CD14-positive monocyte (primary cell): ENCODE data around the gene ABCC4. TPM values are rescaled to one million over a fixed set of nuclear protein-coding genes. Genes with fewer than 3 reads are reported as not detected.

Experiments
- DNase-seq, 3 donors: peaks; one replicate each; pipeline ENCODE4 v3.0.0-alpha.2; 2011 to 2022
- H2AFZ ChIP-seq: 2 replicates; pipeline ENCODE4 v1.6.0; 2012; ENCODE audit warnings: mild to moderate bottlenecking, low read depth, low read length, inconsistent platforms; ENCODE audit not compliant: insufficient read depth, poor library complexity, severe bottlenecking
- H3K27ac ChIP-seq, 2 donors: 1 replicate in 1 of 2; 2 replicates in 1 of 2; pipeline ENCODE4 v1.5.1; 2012 to 2013; ENCODE audit warnings: low read length in 2 of 2, control low read depth in 1 of 2, inconsistent platforms in 1 of 2, low read depth in 1 of 2, mild to moderate bottlenecking in 1 of 2
- H3K27me3 ChIP-seq, 2 donors: one replicate each; pipeline versions ENCODE4 v1.6.0 to v1.6.1; 2011 to 2013; ENCODE audit warnings: low read length in 2 of 2; ENCODE audit not compliant: control insufficient read depth in 2 of 2, insufficient read depth in 2 of 2
- H3K36me3 ChIP-seq, 2 donors: replicated peaks in 1 of 2; 1 replicate in 1 of 2; 2 replicates in 1 of 2; pipeline versions ENCODE4 v1.5.1 to v1.6.1; 2012 to 2013; ENCODE audit warnings: low read length in 2 of 2, control low read depth in 1 of 2, inconsistent platforms in 1 of 2, mild to moderate bottlenecking in 1 of 2; ENCODE audit not compliant: insufficient read depth in 2 of 2, control insufficient read depth in 1 of 2
- H3K4me1 ChIP-seq, 2 donors: 1 replicate in 1 of 2; 2 replicates in 1 of 2; pipeline versions ENCODE4 v1.5.1 to v1.6.1; 2012 to 2013; ENCODE audit warnings: low read length in 2 of 2, control low read depth in 1 of 2, inconsistent platforms in 1 of 2, mild to moderate bottlenecking in 1 of 2, moderate library complexity in 1 of 2; ENCODE audit not compliant: insufficient read depth in 2 of 2, control insufficient read depth in 1 of 2
- H3K4me2 ChIP-seq: replicated peaks from 2 replicates; pipeline ENCODE3; 2012; ENCODE audit warnings: low read length, moderate library complexity, mild to moderate bottlenecking; ENCODE audit not compliant: poor library complexity, severe bottlenecking; ENCODE audit errors: extremely low read depth
- H3K4me3 ChIP-seq, 3 experiments: fragments of 200-600 bp in 1 of 3; sonication (generic) in 1 of 3; replicated peaks in 1 of 3; 1 replicate in 2 of 3; 2 replicates in 1 of 3; pipeline ENCODE4 v1.5.1; 2011 to 2013; ENCODE audit warnings: low read length in 3 of 3, mild to moderate bottlenecking in 3 of 3, control low read depth in 2 of 3, low read depth in 2 of 3, inconsistent platforms in 1 of 3, moderate library complexity in 1 of 3
- H3K79me2 ChIP-seq: 2 replicates; pipeline ENCODE4 v1.6.0; 2012; ENCODE audit warnings: mild to moderate bottlenecking, control low read depth, inconsistent platforms, low read length, moderate library complexity; ENCODE audit not compliant: insufficient read depth
- H3K9ac ChIP-seq: 2 replicates; pipeline ENCODE4 v1.6.0; 2017; ENCODE audit warnings: low read length, mild to moderate bottlenecking; ENCODE audit not compliant: insufficient read depth, poor library complexity, severe bottlenecking
- H3K9me3 ChIP-seq, 2 donors: replicated peaks in 1 of 2; 1 replicate in 1 of 2; 2 replicates in 1 of 2; pipeline versions ENCODE4 v1.5.1 to v1.6.1; 2012 to 2013; ENCODE audit warnings: low read length in 2 of 2, control low read depth in 1 of 2; ENCODE audit not compliant: control insufficient read depth in 1 of 2, insufficient read depth in 1 of 2
- H4K20me1 ChIP-seq: 2 replicates; pipeline ENCODE4 v1.6.0; 2012; ENCODE audit warnings: mild to moderate bottlenecking, low read length, control low read depth, moderate library complexity; ENCODE audit not compliant: insufficient read depth
- H3K27ac Mint-ChIP-seq, 7 donors: one replicate each; pipeline ENCODE4 v1.8.0; 2020; ENCODE audit warnings: mild to moderate bottlenecking in 7 of 7, mixed read lengths in 7 of 7, moderate library complexity in 6 of 7, inconsistent platforms in 2 of 7
- H3K27me3 Mint-ChIP-seq, 3 donors: one replicate each; pipeline ENCODE4 v1.8.0; 2021 to 2022; ENCODE audit warnings: low read depth in 3 of 3, mild to moderate bottlenecking in 3 of 3, mixed read lengths in 3 of 3, moderate library complexity in 3 of 3, inconsistent platforms in 1 of 3
- H3K36me3 Mint-ChIP-seq, 2 donors: one replicate each; pipeline ENCODE4 v1.8.0; 2020; ENCODE audit warnings: mixed read lengths in 2 of 2, inconsistent platforms in 1 of 2, mild to moderate bottlenecking in 1 of 2
- H3K4me1 Mint-ChIP-seq: one replicate; pipeline ENCODE4 v1.8.0; 2020; ENCODE audit warnings: mild to moderate bottlenecking, mixed read lengths
- H3K4me3 Mint-ChIP-seq, 2 donors: one replicate each; pipeline ENCODE4 v1.8.0; 2020; ENCODE audit warnings: mild to moderate bottlenecking in 2 of 2, mixed read lengths in 2 of 2, moderate library complexity in 1 of 2
- H3K9me3 Mint-ChIP-seq, 7 donors: one replicate each; pipeline ENCODE4 v1.8.0; 2020 to 2022; ENCODE audit warnings: mixed read lengths in 7 of 7, mild to moderate bottlenecking in 6 of 7, moderate library complexity in 6 of 7, inconsistent platforms in 2 of 7
- CTCF ChIP-seq: fragments of 200-600 bp; IDR thresholded peaks from one replicate; pipeline ENCODE4 v1.8.0; 2022; ENCODE audit warnings: antibody characterized with exemption, mild to moderate bottlenecking
- WGBS: methylation state at CpG from one replicate; pipeline ENCODE4 v1.1.5; 2013; ENCODE audit warnings: missing lambda C conversion rate; ENCODE audit not compliant: insufficient coverage; 5-methylcytosine and 5-hydroxymethylcytosine counted together
- intact Hi-C, 2 donors: fragments of 100-400 bp; cut with micrococcal nuclease; formaldehyde crosslinking; loops; one replicate each; pipeline versions ENCODE4 v1.15.0 to v1.15.1; 2023
- polyA plus RNA-seq, 3 donors: library from polyadenylated mRNA; depleted of rRNA in 1 of 3; unstranded in 2 of 3; stranded (reverse) in 1 of 3; fragments of 300-500 nt in 2 of 3; fragments of >200 nt in 1 of 3; fragmentation: Illumina TruSeq in 2 of 3; gene quantifications; 1 replicate in 2 of 3; 2 replicates in 1 of 3; pipeline ENCODE4 v1.2.3, GENCODE V29; 2012 to 2021

ABCC4 gene
- polyA plus RNA-seq, 3 donors = 0.96 to 2.5 (median 1.7) TPM

GRCh38 chr13:95176611-95177259 lies 124.5 kb downstream of the ABCC4 start:
- peaks cover 0 to 2% (median 0%) of the 10 kb centered on the region in 7 donors for H3K9me3 Mint-ChIP-seq
- 100% methylated on average over 1 of the region's 5 CpGs for WGBS
- Histone ChIP-seq H3K79me2 (no peaks in the 10 kb centered on the region), H3K36me3 (no peaks in the 10 kb centered on the region), H3K9ac (no peak overlapping the region), H3K27me3 (no peaks in the 10 kb centered on the region), H3K9me3 (no peaks in the 10 kb centered on the region), H3K4me3 (no peak overlapping the region), H2AFZ (no peak overlapping the region), H3K27ac (no peak overlapping the region), H3K4me2 (no peak overlapping the region), H4K20me1 (no peaks in the 10 kb centered on the region), H3K4me1 (no peaks in the 10 kb centered on the region)
- no peak overlapping the region for H3K27ac Mint-ChIP-seq
- DNase-seq = no peak
- intact Hi-C loops = no loop called here
- H3K4me1 Mint-ChIP-seq = peaks cover 8% of the 10 kb centered on the region
- TF ChIP-seq CTCF = no peak
- no peak overlapping the region for H3K4me3 Mint-ChIP-seq
- peaks cover 0 to 2% (median 0%) of the 10 kb centered on the region in 3 donors for H3K27me3 Mint-ChIP-seq
- peaks cover 17 to 26% of the 10 kb centered on the region in 2 donors for H3K36me3 Mint-ChIP-seq

GRCh38 chr13:95174517-95174916 lies 126.7 kb downstream of the ABCC4 start:
- WGBS = 92% methylated on average over 2 of the region's 14 CpGs
- H3K9me3 Mint-ChIP-seq = no peaks in the 10 kb centered on the region
- H3K27ac Mint-ChIP-seq = no peak overlapping the region

More at GRCh38 chr13:95174517-95174916, 126.7 kb downstream of the ABCC4 start:
- intact Hi-C loops = no loop called here
- Histone ChIP-seq H3K4me3 (no peak overlapping the region), H3K79me2 (no peaks in the 10 kb centered on the region), H3K27me3 (no peaks in the 10 kb centered on the region), H2AFZ (no peak overlapping the region), H3K4me2 (no peak overlapping the region), H3K36me3 (no peaks in the 10 kb centered on the region), H4K20me1 (no peaks in the 10 kb centered on the region), H3K9me3 (no peaks in the 10 kb centered on the region), H3K27ac (no peak overlapping the region), H3K4me1 (no peaks in the 10 kb centered on the region), H3K9ac (no peak overlapping the region)
- H3K4me1 Mint-ChIP-seq = no peaks in the 10 kb centered on the region
- H3K4me3 Mint-ChIP-seq = no peak overlapping the region
- no peak for DNase-seq
- peaks cover 0 to 2% (median 0%) of the 10 kb centered on the region in 3 donors for H3K27me3 Mint-ChIP-seq
- TF ChIP-seq CTCF = no peak
- peaks cover 22 to 26% of the 10 kb centered on the region in 2 donors for H3K36me3 Mint-ChIP-seq
